Measurements from ENCODE around the gene TP53I13. TPM values are rescaled to one million over a fixed set of nuclear protein-coding genes. Genes with fewer than 3 reads are reported as not detected.

The TP53I13 gene
- total RNA-seq, 1 experiment from 2014 or later = 123 TPM

- CTCF ChIA-PET = interaction anchor here (1.5 kb wide), 1 partner anchor 20 kb away, joined by 5 read pairs; no protein-coding TSS in a partner anchor
- H3K27ac ChIP-seq (ENCODE audit: low read length) = peak overlapping the region; percentile 25; the same call in 1 of the 2 replicates
- POLR2A ChIA-PET = interaction anchor here (0.6 kb wide), 1 partner anchor 284 kb away, joined by 3 read pairs; no protein-coding TSS in a partner anchor
- H3K4me1 ChIP-seq (ENCODE audit: control insufficient read depth, insufficient read depth, low read length) = peaks cover 49% of the 10 kb centered on the region
- no peaks in the 10 kb centered on the region for H3K9me3 ChIP-seq (ENCODE audit: control insufficient read depth, insufficient read depth, low read depth, low read length)
- in situ Hi-C loops (cut with HindIII; ENCODE audit: low pct_unique_long_range_greater_than_20kb, low sequenced_read_pairs) = no loop called here
- no peaks in the 10 kb centered on the region for H3K36me3 ChIP-seq (ENCODE audit: control insufficient read depth, insufficient read depth, low read length)
- no peak for TF ChIP-seq SIN3A (IDR thresholded peaks at IDR 0.05; ENCODE audit: borderline replicate concordance, insufficient read depth, low read depth, low read length)
- TF ChIP-seq CTCF (IDR thresholded peaks at IDR 0.05) = no peak
- TF ChIP-seq POLR2AphosphoS5 (IDR thresholded peaks at IDR 0.05; ENCODE audit: low read depth, low read length) = no peak
- TF ChIP-seq REST (IDR thresholded peaks at IDR 0.05; ENCODE audit: insufficient read depth in 1 of 2, low read depth in 2 of 2, low read length in 1 of 2) = no peak
- no peak for TF ChIP-seq TCF7L2 (IDR thresholded peaks at IDR 0.05; ENCODE audit: low read depth, low read length)
- ATAC-seq (no peak), DNase-seq (ENCODE audit: low read depth, low spot score) (no peak)
- no peaks in the 10 kb centered on the region for H3K27me3 ChIP-seq (ENCODE audit: control insufficient read depth, insufficient read depth, low read length)
- H3K4me3 ChIP-seq (ENCODE audit: low read depth in 2 of 2, low read length in 2 of 2) = no peak overlapping the region
- BruUV-seq (replicated peaks) = no TSS peak
- intact Hi-C loops (cut with micrococcal nuclease; ENCODE audit: unreplicated experiment) = no loop called here
Measured at GRCh38 chr17:29596811-29597210, 28.3 kb downstream of the TP53I13 start.

- DNase-seq (ENCODE audit: low read depth, low spot score) (no peak), ATAC-seq (no peak)
- Histone ChIP-seq H3K9me3 (ENCODE audit: control insufficient read depth, insufficient read depth, low read depth, low read length) (no peaks in the 10 kb centered on the region), H3K27me3 (ENCODE audit: control insufficient read depth, insufficient read depth, low read length) (no peaks in the 10 kb centered on the region), H3K36me3 (ENCODE audit: control insufficient read depth, insufficient read depth, low read length) (no peaks in the 10 kb centered on the region), H3K4me1 (ENCODE audit: control insufficient read depth, insufficient read depth, low read length) (peaks cover 41% of the 10 kb centered on the region), H3K4me3 (ENCODE audit: low read depth in 2 of 2, low read length in 2 of 2) (no peak overlapping the region), H3K27ac (ENCODE audit: low read length) (peak overlapping the region; percentile 25; the same call in 1 of the 2 replicates)
- ChIA-PET CTCF (interaction anchor here (1.5 kb wide), 1 partner anchor 19 kb away, joined by 5 read pairs; no protein-coding TSS in a partner anchor), POLR2A (interaction anchor here (0.6 kb wide), 1 partner anchor 283 kb away, joined by 3 read pairs; no protein-coding TSS in a partner anchor)
- in situ Hi-C loops (cut with HindIII; ENCODE audit: low pct_unique_long_range_greater_than_20kb, low sequenced_read_pairs) = no loop called here
- no peak for TF ChIP-seq POLR2AphosphoS5 (IDR thresholded peaks at IDR 0.05; ENCODE audit: low read depth, low read length)
- no peak for TF ChIP-seq REST (IDR thresholded peaks at IDR 0.05; ENCODE audit: insufficient read depth in 1 of 2, low read depth in 2 of 2, low read length in 1 of 2)
- BruUV-seq (replicated peaks) = no TSS peak
- intact Hi-C loops (cut with micrococcal nuclease; ENCODE audit: unreplicated experiment) = no loop called here
Measured at GRCh38 chr17:29597361-29598172, 29.1 kb downstream of the TP53I13 start.

Measured in Panc1 (cell line).